A673 (cell line): ENCODE results near the gene NRDE2. TPM values are rescaled to one million over a fixed set of nuclear protein-coding genes. Genes with fewer than 3 reads are reported as not detected.

Experiments used
- BruUV-seq: library from RNA; stranded (reverse); fragments of 400-500 nt; replicated peaks from 2 replicates; lab custom pipeline; 2021; lab: Mats Ljungman, UMichigan
- CTCF ChIA-PET: fragments of 300-600 bp; sonication (Branson Sonifier 250); formaldehyde crosslinking; loops from one replicate; lab custom pipeline; 2022; ENCODE audit warnings: antibody characterized with exemption; lab: Charles Lee
- POLR2A ChIA-PET: fragments of 300-600 bp; sonication (Branson Sonifier 250); formaldehyde crosslinking; loops from one replicate; lab custom pipeline; 2022; ENCODE audit warnings: antibody characterized with exemption; ENCODE audit not compliant: low non-redundant PET; lab: Charles Lee
- DNase-seq: peaks from one replicate; pipeline ENCODE4 v3.0.0-alpha.2; 2015; ENCODE audit warnings: low spot score
- H3K27ac ChIP-seq: fragments of 200-600 bp; sonication (generic); 2 replicates; pipeline ENCODE4 v1.5.1; 2016; ENCODE audit warnings: mixed run types, low read depth, mild to moderate bottlenecking, mixed read lengths, antibody characterized with exemption, low read length; ENCODE audit not compliant: poor library complexity, severe bottlenecking
- H3K27me3 ChIP-seq: fragments of 200-600 bp; sonication (generic); replicated peaks from 2 replicates; pipeline ENCODE4 v1.6.1; 2017; ENCODE audit warnings: mixed run types, low read depth, mild to moderate bottlenecking, mixed read lengths, antibody characterized with exemption, low read length; ENCODE audit not compliant: insufficient read depth, poor library complexity
- H3K36me3 ChIP-seq: fragments of 200-600 bp; sonication (generic); 2 replicates; pipeline ENCODE4 v1.6.1; 2016; ENCODE audit warnings: mixed run types, mild to moderate bottlenecking, mixed read lengths, antibody characterized with exemption, low read length; ENCODE audit not compliant: insufficient read depth, poor library complexity, severe bottlenecking
- H3K4me1 ChIP-seq: fragments of 200-600 bp; sonication (generic); 2 replicates; pipeline ENCODE4 v1.6.1; 2017; ENCODE audit warnings: mixed run types, mild to moderate bottlenecking, mixed read lengths, antibody characterized with exemption, low read length; ENCODE audit not compliant: insufficient read depth, poor library complexity, severe bottlenecking
- H3K4me3 ChIP-seq: fragments of 200-600 bp; sonication (generic); 2 replicates; pipeline ENCODE4 v1.5.1; 2016; ENCODE audit warnings: low read depth, mixed run types, mild to moderate bottlenecking, mixed read lengths, low read length; ENCODE audit not compliant: poor library complexity, severe bottlenecking
- H3K9me3 ChIP-seq: fragments of 200-600 bp; sonication (generic); 2 replicates; pipeline ENCODE4 v1.6.1; 2016; ENCODE audit warnings: mixed run types, low read depth, mild to moderate bottlenecking, mixed read lengths, antibody characterized with exemption, low read length; ENCODE audit not compliant: poor library complexity, severe bottlenecking
- CTCF ChIP-seq: fragments of 300-800, 200-600 bp; sonication (generic); conservative IDR thresholded peaks from 2 replicates; pipeline ENCODE4 v1.5.1; 2017; ENCODE audit warnings: low read depth, mild to moderate bottlenecking, antibody characterized with exemption, low read length, moderate library complexity, mixed read lengths
- EZH2 ChIP-seq: fragments of 200-600 bp; sonication (generic); IDR thresholded peaks from 2 replicates; pipeline ENCODE4 v1.6.1; 2017; ENCODE audit warnings: borderline replicate concordance, low read depth, mild to moderate bottlenecking, mixed read lengths, antibody characterized with exemption, low read length; ENCODE audit not compliant: poor library complexity, severe bottlenecking
- intact Hi-C: fragments of 100-400 bp; cut with micrococcal nuclease; formaldehyde crosslinking; loops from one replicate; pipeline ENCODE4 v1.10.0; 2022; ENCODE audit not compliant: unreplicated experiment
- total RNA-seq: library from RNA; stranded (reverse); gene quantifications from 2 replicates; pipeline ENCODE4 v1.2.3, GENCODE V29; 2021

The NRDE2 gene
- total RNA-seq, 1 experiment from 2014 or later = 19.7 TPM

DNA sequence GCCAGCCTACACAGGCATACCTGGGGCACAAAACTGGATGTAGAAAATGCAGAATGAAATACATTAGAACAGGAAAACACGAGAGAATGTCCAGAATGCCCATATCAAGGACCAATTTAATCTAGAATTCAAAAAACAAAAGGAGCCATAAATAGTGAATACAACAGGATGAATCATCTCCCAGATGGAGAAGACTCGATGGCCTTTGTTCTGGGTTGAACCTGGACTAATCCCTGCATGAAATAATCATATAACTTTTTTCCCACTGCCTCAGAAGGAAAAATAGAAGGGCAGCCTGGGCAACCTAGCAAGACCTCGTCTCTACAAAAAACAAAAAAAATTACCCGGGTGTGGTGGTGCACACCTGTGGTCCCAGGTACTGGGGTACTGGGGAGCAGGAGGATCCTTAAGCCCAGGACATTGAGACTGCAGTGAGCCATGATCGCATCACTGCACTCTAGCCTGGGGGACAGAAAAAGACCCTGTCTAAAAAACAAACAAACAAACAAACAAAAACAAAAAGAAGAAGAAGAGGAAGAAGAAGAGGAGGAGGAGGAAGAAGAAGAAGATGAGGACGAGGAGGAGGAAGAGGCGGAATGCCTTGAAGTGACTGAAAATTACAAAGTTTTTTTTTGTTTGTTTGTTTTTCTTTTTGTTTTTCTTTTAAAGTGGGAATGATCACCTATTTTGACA is 30.3 kb upstream of the NRDE2 start:
- intact Hi-C loops = no loop called here
- no peaks in the 10 kb centered on the region for H3K27me3 ChIP-seq
- CTCF ChIA-PET = no interaction called here
- H3K4me3 ChIP-seq = no peak overlapping the region
- POLR2A ChIA-PET = no interaction called here
- H3K27ac ChIP-seq = no peak overlapping the region
- peaks cover 8% of the 10 kb centered on the region for H3K4me1 ChIP-seq
- H3K36me3 ChIP-seq = no peaks in the 10 kb centered on the region
- no peak for TF ChIP-seq EZH2
- no peak for TF ChIP-seq CTCF
- no peaks in the 10 kb centered on the region for H3K9me3 ChIP-seq
- no peak for DNase-seq
- no TSS peak for BruUV-seq

DNA sequence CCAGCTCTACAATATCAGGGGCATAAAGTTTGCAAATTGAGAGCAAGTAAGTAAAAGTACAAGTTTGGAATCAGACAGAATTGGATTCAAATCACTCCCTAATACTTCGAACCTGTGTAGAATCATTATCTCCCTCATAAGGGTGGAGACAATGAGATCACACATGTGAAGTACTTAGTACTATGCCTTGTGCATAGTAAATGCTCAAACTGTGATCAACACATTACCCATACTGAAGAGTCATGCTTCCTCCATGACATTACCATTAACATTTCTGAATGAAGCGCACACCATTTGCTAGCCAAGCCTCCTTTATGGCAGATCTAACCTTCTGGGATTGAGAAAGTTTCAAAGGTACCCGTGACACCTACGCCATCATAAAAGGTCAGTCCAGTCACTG is 26.6 kb upstream of the NRDE2 start:
- POLR2A ChIA-PET = no interaction called here

DNA sequence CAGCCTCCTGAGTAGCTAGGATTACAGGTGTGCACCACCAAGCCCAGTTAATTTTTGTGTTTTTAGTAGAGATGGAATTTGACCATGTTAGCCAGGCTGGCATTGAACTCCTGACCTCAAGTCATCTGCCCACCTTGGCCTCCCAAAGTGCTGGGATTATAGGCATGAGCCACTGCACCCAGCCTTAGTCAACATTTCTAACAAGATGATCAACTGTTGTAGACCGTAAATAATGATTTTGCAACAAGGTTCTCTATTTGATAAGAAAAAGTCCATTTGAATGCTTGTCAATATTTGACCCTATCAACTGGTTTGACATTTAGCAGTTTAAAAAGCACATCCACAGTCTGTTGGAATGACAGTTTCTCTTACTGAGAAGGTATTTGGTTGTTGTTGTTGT is 25.2 kb upstream of the NRDE2 start:
- Histone ChIP-seq H3K36me3 (no peaks in the 10 kb centered on the region), H3K4me3 (no peak overlapping the region), H3K27me3 (no peaks in the 10 kb centered on the region), H3K27ac (no peak overlapping the region), H3K4me1 (no peaks in the 10 kb centered on the region), H3K9me3 (no peaks in the 10 kb centered on the region)
- no TSS peak for BruUV-seq
- TF ChIP-seq CTCF (no peak), EZH2 (no peak)
- intact Hi-C loops = no loop called here
- ChIA-PET POLR2A (no interaction called here), CTCF (interaction anchor here (0.7 kb wide), 1 partner anchor 400 kb away, joined by 5 read pairs; no protein-coding TSS in a partner anchor)
- no peak for DNase-seq

More for the DNA sequence above, 26.6 kb upstream of the NRDE2 start:
- TF ChIP-seq EZH2 = no peak
- no peak for TF ChIP-seq CTCF
- CTCF ChIA-PET = interaction anchor here (0.6 kb wide), 1 partner anchor 29 kb away, joined by 8 read pairs; no protein-coding TSS in a partner anchor
- no peaks in the 10 kb centered on the region for H3K27me3 ChIP-seq
- no peaks in the 10 kb centered on the region for H3K36me3 ChIP-seq
- H3K4me1 ChIP-seq = no peaks in the 10 kb centered on the region
- no peak for DNase-seq
- H3K9me3 ChIP-seq = no peaks in the 10 kb centered on the region
- no peak overlapping the region for H3K4me3 ChIP-seq
- BruUV-seq = no TSS peak
- intact Hi-C loops = no loop called here
- no peak overlapping the region for H3K27ac ChIP-seq
